Right lobe of liver (tissue), 6 donors: ENCODE results near the gene DBN1. TPM values are rescaled to one million over a fixed set of nuclear protein-coding genes. Genes with fewer than 3 reads are reported as not detected.

Experiments
- ATAC-seq, 4 donors: fragments of 200-7000 bp; cut with Tn5 transposase; one replicate each; pipeline ENCODE4 v1.9.1; 2020; ENCODE audit warnings: mild to moderate bottlenecking in 4 of 4, moderate library complexity in 4 of 4
- DNase-seq, 3 donors: peaks; one replicate each; pipeline ENCODE4 v3.0.0-alpha.2; 2020
- H3K27ac ChIP-seq, 3 donors: fragments of 200-600 bp; one replicate each; pipeline ENCODE4 v1.8.0; 2022
- H3K27me3 ChIP-seq, 2 donors: fragments of 200-600 bp; one replicate each; pipeline ENCODE4 v1.8.0; 2022
- H3K36me3 ChIP-seq, 4 donors: fragments of 200-600 bp; sonication (generic) in 1 of 4; one replicate each; pipeline versions ENCODE4 v1.5.1 to v1.8.0; 2017 to 2022; ENCODE audit warnings: control low read depth in 1 of 4
- H3K4me1 ChIP-seq, 4 donors: fragments of 200-600 bp; sonication (generic) in 1 of 4; one replicate each; pipeline versions ENCODE4 v1.5.1 to v1.8.0; 2017 to 2022; ENCODE audit warnings: control low read depth in 1 of 4
- H3K4me3 ChIP-seq, 3 donors: fragments of 200-600 bp; one replicate each; pipeline ENCODE4 v1.8.0; 2022
- H3K9me3 ChIP-seq, 4 donors: fragments of 200-600 bp; sonication (generic) in 1 of 4; one replicate each; pipeline versions ENCODE4 v1.5.1 to v1.8.0; 2017 to 2022; ENCODE audit warnings: control low read depth in 1 of 4
- POLR2A ChIP-seq: fragments of 450-650 bp; IDR thresholded peaks from one replicate; pipeline ENCODE4 v1.6.1; 2017; ENCODE audit warnings: antibody characterized with exemption, mild to moderate bottlenecking
- WGBS: methylation state at CpG from one replicate; pipeline ENCODE4 v1.1.6; 2018; ENCODE audit warnings: low coverage, low lambda C conversion rate; ENCODE audit not compliant: insufficient coverage; ENCODE audit errors: missing lambda C conversion rate; 5-methylcytosine and 5-hydroxymethylcytosine counted together
- intact Hi-C, 2 donors: fragments of 100-400 bp; cut with DNase I; formaldehyde crosslinking; loops; one replicate each; pipeline versions ENCODE4 v1.11.2 to v1.14.1; 2022
- total RNA-seq, 6 experiments: library from RNA; depleted of rRNA in 2 of 6; stranded (reverse); fragments of >200 nt in 2 of 6; fragmentation: NEBNext Ultra II Directional in 3 of 6; extraction: Animal tissue kit (Norgen Biotek cat#: 25700) in 3 of 6; gene quantifications; one replicate each; pipeline versions ENCODE4 v1.1.0 to v1.2.4, GENCODE V29; 2016 to 2023
- TF ChIP-seq, protein P1 (sequence below), 4 donors: fragments of 200-600 bp in 3 of 4; fragments of 450-650 bp in 1 of 4; IDR thresholded peaks; one replicate each; pipeline versions ENCODE4 v1.5.1 to v1.8.0; 2016 to 2022; ENCODE audit warnings: antibody characterized with exemption in 4 of 4, mild to moderate bottlenecking in 2 of 4
- donor health status: DM: no; HTN: yes; CAD: no.
- donor health status: DM: no; HTN: no; CAD: no.
- donor health status: DM: no; HTN: no; CAD: no.
- donor health status: DM: no; HTN: yes; CAD: no.
- donor health status: DM: no; HTN: yes; CAD: no.

DBN1 gene
- total RNA-seq, 6 experiments from 2014 or later, result 1.1 to 4.6 (median 3.1) TPM

- no peak for DNase-seq
Observed at GRCh38 chr5:177471610-177472356, 1.7 kb downstream of the DBN1 start.

DNA sequence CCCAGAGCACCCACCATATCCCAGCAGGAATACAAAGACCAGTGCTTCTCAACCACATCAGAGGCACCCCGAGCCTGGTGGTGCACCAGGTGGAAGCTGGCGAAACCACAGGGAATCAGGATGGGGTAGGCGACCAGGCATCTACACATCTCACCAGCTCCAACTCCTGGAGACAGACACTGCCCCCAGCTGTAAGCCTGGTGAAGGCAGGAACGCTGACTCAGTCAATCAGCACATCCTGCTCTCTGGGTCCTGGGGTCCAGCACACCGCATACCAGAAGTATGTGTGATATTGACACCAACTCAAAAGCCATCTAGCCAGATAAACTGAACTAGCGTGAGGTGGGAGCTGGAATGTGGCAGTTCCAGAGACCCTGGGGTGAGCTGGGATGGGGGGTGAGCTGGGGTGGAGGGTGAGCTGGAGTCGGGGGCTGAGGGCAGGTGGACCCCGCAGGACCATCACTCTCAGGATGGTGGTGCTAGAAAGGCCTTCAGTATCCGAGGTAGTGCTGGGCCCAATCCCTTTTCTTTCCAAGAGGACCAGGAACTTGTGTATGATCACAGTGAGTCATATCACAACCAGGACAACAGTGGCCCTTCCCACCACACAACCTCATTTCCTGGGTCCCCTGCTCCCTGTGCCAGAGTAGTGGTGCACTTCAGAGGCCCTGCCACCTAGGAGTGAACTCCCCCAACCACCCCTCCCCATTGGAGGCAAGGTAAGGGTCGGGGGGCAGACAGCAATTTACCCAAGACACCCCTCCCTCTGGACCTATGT, 2.5 kb downstream of the DBN1 start:
- no peaks in the 10 kb centered on the region for H3K9me3 ChIP-seq
- 94% methylated on average over 8 of the region's 10 CpGs for WGBS
- H3K4me3 ChIP-seq, result no peak overlapping the region
- H3K4me1 ChIP-seq, result peaks cover 0 to 5% (median 0%) of the 10 kb centered on the region in 4 donors
- no peak overlapping the region for H3K27ac ChIP-seq
- intact Hi-C loops, result no loop called here
- H3K36me3 ChIP-seq, result no peaks in the 10 kb centered on the region
- TF ChIP-seq POLR2A, result no peak
- TF ChIP-seq, protein P1, sequence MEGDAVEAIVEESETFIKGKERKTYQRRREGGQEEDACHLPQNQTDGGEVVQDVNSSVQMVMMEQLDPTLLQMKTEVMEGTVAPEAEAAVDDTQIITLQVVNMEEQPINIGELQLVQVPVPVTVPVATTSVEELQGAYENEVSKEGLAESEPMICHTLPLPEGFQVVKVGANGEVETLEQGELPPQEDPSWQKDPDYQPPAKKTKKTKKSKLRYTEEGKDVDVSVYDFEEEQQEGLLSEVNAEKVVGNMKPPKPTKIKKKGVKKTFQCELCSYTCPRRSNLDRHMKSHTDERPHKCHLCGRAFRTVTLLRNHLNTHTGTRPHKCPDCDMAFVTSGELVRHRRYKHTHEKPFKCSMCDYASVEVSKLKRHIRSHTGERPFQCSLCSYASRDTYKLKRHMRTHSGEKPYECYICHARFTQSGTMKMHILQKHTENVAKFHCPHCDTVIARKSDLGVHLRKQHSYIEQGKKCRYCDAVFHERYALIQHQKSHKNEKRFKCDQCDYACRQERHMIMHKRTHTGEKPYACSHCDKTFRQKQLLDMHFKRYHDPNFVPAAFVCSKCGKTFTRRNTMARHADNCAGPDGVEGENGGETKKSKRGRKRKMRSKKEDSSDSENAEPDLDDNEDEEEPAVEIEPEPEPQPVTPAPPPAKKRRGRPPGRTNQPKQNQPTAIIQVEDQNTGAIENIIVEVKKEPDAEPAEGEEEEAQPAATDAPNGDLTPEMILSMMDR (IDR thresholded peaks at IDR 0.05), result no peak
- no peaks in the 10 kb centered on the region for H3K27me3 ChIP-seq
- ATAC-seq (no peak), DNase-seq (no peak)

More at GRCh38 chr5:177471610-177472356, 1.7 kb downstream of the DBN1 start:
- no peak for TF ChIP-seq POLR2A
- H3K36me3 ChIP-seq, result no peaks in the 10 kb centered on the region
- H3K27me3 ChIP-seq, result no peaks in the 10 kb centered on the region
- no peak for ATAC-seq
- no peak overlapping the region for H3K27ac ChIP-seq
- no peak overlapping the region for H3K4me3 ChIP-seq
- H3K4me1 ChIP-seq, result peaks cover 0 to 5% (median 0%) of the 10 kb centered on the region in 4 donors
- 70% methylated on average over 4 of the region's 14 CpGs for WGBS
- intact Hi-C loops, result no loop called here
- H3K9me3 ChIP-seq, result no peaks in the 10 kb centered on the region

DNA sequence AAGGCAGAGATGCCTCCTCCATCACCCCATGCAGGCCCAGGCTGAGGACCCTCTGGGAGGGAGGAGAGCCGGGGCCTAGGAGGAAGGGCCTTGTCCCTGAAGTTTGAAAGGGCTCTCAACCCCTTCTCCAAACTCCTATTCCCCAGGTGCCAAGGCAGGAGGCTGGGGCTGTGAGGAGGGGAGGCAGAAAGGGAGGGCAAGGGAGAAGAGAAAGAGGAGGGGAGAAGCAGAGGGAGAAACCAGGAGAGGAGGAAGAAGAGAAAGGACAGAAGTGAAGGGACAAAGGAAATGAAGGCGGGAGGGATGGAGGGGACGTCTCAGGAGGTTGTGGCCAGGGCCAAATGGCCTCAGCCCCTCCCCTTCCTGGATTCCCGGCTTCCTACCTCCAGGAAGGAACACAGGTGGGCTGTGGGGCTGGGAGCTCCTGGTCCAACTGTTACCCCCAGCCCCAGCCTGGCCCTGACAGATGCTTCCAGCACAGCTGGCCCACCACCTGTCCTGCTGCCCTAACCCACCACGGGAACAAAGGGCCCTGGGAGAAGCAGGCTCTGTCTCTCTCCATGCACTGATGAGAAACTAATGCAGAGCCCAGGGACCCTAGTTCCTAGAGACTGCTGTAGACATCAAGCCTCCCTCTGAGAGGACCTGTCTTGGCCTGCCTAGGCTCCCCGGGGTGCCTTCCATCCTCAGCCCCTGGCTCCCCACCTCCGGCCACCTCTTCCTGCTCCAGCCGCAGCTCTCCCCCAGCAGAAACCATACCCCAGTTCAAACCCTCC, 3.5 kb downstream of the DBN1 start:
- ATAC-seq, result no peak
- intact Hi-C loops, result no loop called here
- Histone ChIP-seq H3K4me1 (peaks cover 0 to 5% (median 0%) of the 10 kb centered on the region in 4 donors), H3K36me3 (no peaks in the 10 kb centered on the region), H3K9me3 (peaks cover 0 to 2% (median 0%) of the 10 kb centered on the region in 4 donors), H3K4me3 (no peak overlapping the region), H3K27ac (no peak overlapping the region), H3K27me3 (no peaks in the 10 kb centered on the region)
- no peak for DNase-seq
- 78% methylated on average over 7 of the region's 8 CpGs for WGBS
- TF ChIP-seq, protein P1 (IDR thresholded peaks at IDR 0.05), result no peak
- no peak for TF ChIP-seq POLR2A

DNA sequence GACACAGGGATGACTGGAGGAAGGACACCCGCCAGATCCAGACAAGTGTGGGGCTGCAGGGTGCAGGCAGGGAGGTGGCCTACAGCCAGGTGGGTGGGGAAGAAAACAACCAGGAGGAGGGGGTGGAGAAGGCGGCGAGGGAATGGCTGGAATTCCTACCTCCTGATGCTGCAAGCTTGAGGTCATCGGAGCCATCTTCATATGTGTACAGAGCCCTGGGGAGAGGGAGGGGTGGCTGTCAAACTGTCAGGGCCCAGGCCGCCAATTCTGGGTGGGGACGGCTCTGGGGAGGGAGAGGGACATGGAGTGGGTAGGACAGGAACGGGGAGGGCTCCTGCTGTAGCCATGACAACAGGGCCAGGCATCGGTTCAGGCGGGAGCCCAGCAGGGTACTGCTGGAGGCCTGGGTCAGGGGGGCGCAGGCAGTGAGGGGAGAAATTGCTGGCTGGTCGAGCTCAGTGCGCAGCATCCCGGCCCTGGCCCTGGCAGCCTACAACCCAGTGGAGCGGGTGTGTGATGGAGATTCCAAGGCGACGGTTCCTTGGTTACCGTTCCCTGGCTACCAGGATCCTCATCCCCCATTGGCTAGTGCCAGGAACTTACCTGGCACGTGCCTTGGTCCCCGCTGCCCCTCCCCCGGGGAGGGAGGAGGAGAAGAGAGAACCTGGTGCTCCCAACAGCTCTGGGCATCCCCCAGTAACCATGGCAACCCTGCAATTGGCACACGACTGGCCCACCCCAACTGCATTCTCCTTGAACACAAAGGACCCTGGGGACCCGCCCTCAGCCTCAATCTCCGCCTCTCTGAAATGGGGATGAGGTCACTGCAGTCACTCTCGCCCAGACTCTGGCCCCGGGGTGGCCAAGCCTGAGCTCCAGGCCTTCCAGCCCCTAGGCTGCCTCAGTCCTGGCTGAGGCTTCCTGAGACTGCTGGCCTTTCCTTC, 4.5 kb downstream of the DBN1 start:
- peak in 1 of 3 donors; percentile 15 for DNase-seq
- H3K4me3 ChIP-seq, result no peak overlapping the region
- WGBS, result 76% methylated on average over 6 of the region's 25 CpGs
- H3K9me3 ChIP-seq, result peaks cover 0 to 2% (median 0%) of the 10 kb centered on the region in 4 donors
- intact Hi-C loops, result no loop called here
- H3K27ac ChIP-seq, result no peak overlapping the region
- no peaks in the 10 kb centered on the region for H3K36me3 ChIP-seq
- no peak for ATAC-seq
- no peaks in the 10 kb centered on the region for H3K27me3 ChIP-seq
- TF ChIP-seq POLR2A, result no peak
- TF ChIP-seq, protein P1 (IDR thresholded peaks at IDR 0.05), result no peak
- peaks cover 0 to 5% (median 0%) of the 10 kb centered on the region in 4 donors for H3K4me1 ChIP-seq
